ENCODE results near the gene KLHL4.
A peak's percentile ranks its signal among the peaks of the same experiment; 100 is the strongest.

Gene KLHL4

GRCh38 chrX:87572901-87573300, 55.3 kb downstream of the KLHL4 start:
- H2BK120ac ChIP-seq (ENCODE audit: low read depth, low read length): no peak overlapping the region
- H3K4ac ChIP-seq (ENCODE audit: low read depth in 1 of 2, low read length in 2 of 2): no peak overlapping the region
- no peak overlapping the region for H3K18ac ChIP-seq (ENCODE audit: low read depth in 1 of 2, low read length in 2 of 2)
- H2AFZ ChIP-seq (ENCODE audit: low read depth, low read length): no peak overlapping the region
- H2BK15ac ChIP-seq (ENCODE audit: low read depth, poor library complexity, severe bottlenecking): no peak overlapping the region
- H3K27ac ChIP-seq (ENCODE audit: low read length, poor library complexity, severe bottlenecking): no peak overlapping the region
- H3K14ac ChIP-seq (ENCODE audit: low read length in 2 of 2): no peak overlapping the region
- H3K4me2 ChIP-seq (ENCODE audit: low read length, poor library complexity, severe bottlenecking): no peak overlapping the region
- H2BK12ac ChIP-seq (ENCODE audit: low read length in 2 of 2): no peak overlapping the region
- H3K79me1 ChIP-seq (replicated peaks; ENCODE audit: low read length, poor library complexity, severe bottlenecking): no peaks in the 10 kb centered on the region
- no peak overlapping the region for H2AK5ac ChIP-seq (ENCODE audit: low read length, severe bottlenecking)
- H3K23ac ChIP-seq (ENCODE audit: low read length in 2 of 2): no peak overlapping the region
- no peaks in the 10 kb centered on the region for H3K27me3 ChIP-seq (ENCODE audit: control insufficient read depth in 1 of 2, insufficient read depth in 1 of 2, low read length in 2 of 2)
- no peak overlapping the region for H2BK5ac ChIP-seq (ENCODE audit: low read depth, low read length, poor library complexity, severe bottlenecking)
- DNase-seq: peak; percentile 4
- no peaks in the 10 kb centered on the region for H3K9me3 ChIP-seq (ENCODE audit: control insufficient read depth, low read length)
- H3K9ac ChIP-seq (ENCODE audit: low read length): no peak overlapping the region
- no peak overlapping the region for H4K8ac ChIP-seq (ENCODE audit: low read length)
- no peak overlapping the region for H4K91ac ChIP-seq (ENCODE audit: low read length)
- no peak overlapping the region for H3K4me3 ChIP-seq (ENCODE audit: insufficient read depth in 1 of 2, low read depth in 1 of 2, low read length in 2 of 2)
- no peaks in the 10 kb centered on the region for H3K4me1 ChIP-seq (ENCODE audit: control insufficient read depth, insufficient read depth, low read depth, low read length)
- WGBS: 67% methylated on average over 2 of the region's 3 CpGs
- H3K36me3 ChIP-seq (ENCODE audit: control insufficient read depth in 1 of 2, insufficient read depth in 2 of 2, low read depth in 1 of 2, low read length in 2 of 2): no peaks in the 10 kb centered on the region

- Histone ChIP-seq H3K23ac (ENCODE audit: low read length in 2 of 2) (no peak overlapping the region), H3K27me3 (ENCODE audit: control insufficient read depth in 1 of 2, insufficient read depth in 1 of 2, low read length in 2 of 2) (no peaks in the 10 kb centered on the region), H3K4me2 (ENCODE audit: low read length, poor library complexity, severe bottlenecking) (no peak overlapping the region), H3K4me3 (ENCODE audit: insufficient read depth in 1 of 2, low read depth in 1 of 2, low read length in 2 of 2) (no peak overlapping the region), H3K4me1 (ENCODE audit: control insufficient read depth, insufficient read depth, low read depth, low read length) (no peaks in the 10 kb centered on the region), H2BK5ac (ENCODE audit: low read depth, low read length, poor library complexity, severe bottlenecking) (no peak overlapping the region), H2BK12ac (ENCODE audit: low read length in 2 of 2) (no peak overlapping the region), H2AK5ac (ENCODE audit: low read length, severe bottlenecking) (no peak overlapping the region), H2BK120ac (ENCODE audit: low read depth, low read length) (no peak overlapping the region), H3K27ac (ENCODE audit: low read length, poor library complexity, severe bottlenecking) (no peak overlapping the region), H3K36me3 (ENCODE audit: control insufficient read depth in 1 of 2, insufficient read depth in 2 of 2, low read depth in 1 of 2, low read length in 2 of 2) (peaks cover 0 to 3% of the 10 kb centered on the region in 2 experiments), H3K4ac (ENCODE audit: low read depth in 1 of 2, low read length in 2 of 2) (no peak overlapping the region), H3K14ac (ENCODE audit: low read length in 2 of 2) (no peak overlapping the region), H4K91ac (ENCODE audit: low read length) (no peak overlapping the region), H2BK15ac (ENCODE audit: low read depth, poor library complexity, severe bottlenecking) (no peak overlapping the region), H4K8ac (ENCODE audit: low read length) (no peak overlapping the region), H3K18ac (ENCODE audit: low read depth in 1 of 2, low read length in 2 of 2) (no peak overlapping the region), H3K9ac (ENCODE audit: low read length) (no peak overlapping the region), H2AFZ (ENCODE audit: low read depth, low read length) (no peak overlapping the region), H3K9me3 (ENCODE audit: control insufficient read depth, low read length) (no peaks in the 10 kb centered on the region), H3K79me1 (replicated peaks; ENCODE audit: low read length, poor library complexity, severe bottlenecking) (peaks cover 12% of the 10 kb centered on the region)
- peak; percentile 7 for DNase-seq
- no CpG with 5 or more reads among the region's 1 CpG for WGBS
Observed at GRCh38 chrX:87578978-87579377, 61.4 kb downstream of the KLHL4 start.

- Histone ChIP-seq H2AK5ac (ENCODE audit: low read length, severe bottlenecking) (no peak overlapping the region), H3K18ac (ENCODE audit: low read depth in 1 of 2, low read length in 2 of 2) (no peak overlapping the region), H2BK12ac (ENCODE audit: low read length in 2 of 2) (no peak overlapping the region), H2BK15ac (ENCODE audit: low read depth, poor library complexity, severe bottlenecking) (no peak overlapping the region), H3K9me3 (ENCODE audit: control insufficient read depth, low read length) (no peaks in the 10 kb centered on the region), H2BK120ac (ENCODE audit: low read depth, low read length) (no peak overlapping the region), H3K36me3 (ENCODE audit: control insufficient read depth in 1 of 2, insufficient read depth in 2 of 2, low read depth in 1 of 2, low read length in 2 of 2) (peaks cover 0 to 3% of the 10 kb centered on the region in 2 experiments), H4K8ac (ENCODE audit: low read length) (no peak overlapping the region), H3K4me3 (ENCODE audit: insufficient read depth in 1 of 2, low read depth in 1 of 2, low read length in 2 of 2) (no peak overlapping the region), H3K27me3 (ENCODE audit: control insufficient read depth in 1 of 2, insufficient read depth in 1 of 2, low read length in 2 of 2) (no peaks in the 10 kb centered on the region), H3K9ac (ENCODE audit: low read length) (no peak overlapping the region), H3K23ac (ENCODE audit: low read length in 2 of 2) (no peak overlapping the region), H2AFZ (ENCODE audit: low read depth, low read length) (no peak overlapping the region), H3K4ac (ENCODE audit: low read depth in 1 of 2, low read length in 2 of 2) (no peak overlapping the region), H4K91ac (ENCODE audit: low read length) (no peak overlapping the region), H3K79me1 (replicated peaks; ENCODE audit: low read length, poor library complexity, severe bottlenecking) (peaks cover 12% of the 10 kb centered on the region), H3K14ac (ENCODE audit: low read length in 2 of 2) (no peak overlapping the region), H3K4me1 (ENCODE audit: control insufficient read depth, insufficient read depth, low read depth, low read length) (no peaks in the 10 kb centered on the region), H3K27ac (ENCODE audit: low read length, poor library complexity, severe bottlenecking) (no peak overlapping the region), H3K4me2 (ENCODE audit: low read length, poor library complexity, severe bottlenecking) (no peak overlapping the region), H2BK5ac (ENCODE audit: low read depth, low read length, poor library complexity, severe bottlenecking) (no peak overlapping the region)
- no peak for DNase-seq
- WGBS: 100% methylated on average over 2 of the region's 2 CpGs
Observed at GRCh38 chrX:87580862-87581261, 63.3 kb downstream of the KLHL4 start.

- Histone ChIP-seq H3K4ac (ENCODE audit: low read depth in 1 of 2, low read length in 2 of 2) (no peak overlapping the region), H3K36me3 (ENCODE audit: control insufficient read depth in 1 of 2, insufficient read depth in 2 of 2, low read depth in 1 of 2, low read length in 2 of 2) (peaks cover 0 to 3% of the 10 kb centered on the region in 2 experiments), H4K8ac (ENCODE audit: low read length) (no peak overlapping the region), H2BK12ac (ENCODE audit: low read length in 2 of 2) (no peak overlapping the region), H3K18ac (ENCODE audit: low read depth in 1 of 2, low read length in 2 of 2) (no peak overlapping the region), H4K91ac (ENCODE audit: low read length) (no peak overlapping the region), H3K23ac (ENCODE audit: low read length in 2 of 2) (no peak overlapping the region), H3K4me1 (ENCODE audit: control insufficient read depth, insufficient read depth, low read depth, low read length) (no peaks in the 10 kb centered on the region), H3K4me2 (ENCODE audit: low read length, poor library complexity, severe bottlenecking) (no peak overlapping the region), H2AFZ (ENCODE audit: low read depth, low read length) (no peak overlapping the region), H2BK15ac (ENCODE audit: low read depth, poor library complexity, severe bottlenecking) (no peak overlapping the region), H3K14ac (ENCODE audit: low read length in 2 of 2) (no peak overlapping the region), H3K4me3 (ENCODE audit: insufficient read depth in 1 of 2, low read depth in 1 of 2, low read length in 2 of 2) (no peak overlapping the region), H3K9ac (ENCODE audit: low read length) (no peak overlapping the region), H2AK5ac (ENCODE audit: low read length, severe bottlenecking) (no peak overlapping the region), H3K27me3 (ENCODE audit: control insufficient read depth in 1 of 2, insufficient read depth in 1 of 2, low read length in 2 of 2) (no peaks in the 10 kb centered on the region), H2BK120ac (ENCODE audit: low read depth, low read length) (no peak overlapping the region), H3K79me1 (replicated peaks; ENCODE audit: low read length, poor library complexity, severe bottlenecking) (peaks cover 12% of the 10 kb centered on the region), H3K9me3 (ENCODE audit: control insufficient read depth, low read length) (no peaks in the 10 kb centered on the region), H2BK5ac (ENCODE audit: low read depth, low read length, poor library complexity, severe bottlenecking) (no peak overlapping the region), H3K27ac (ENCODE audit: low read length, poor library complexity, severe bottlenecking) (no peak overlapping the region)
- WGBS: 94% methylated on average over 5 of the region's 6 CpGs
- no peak for DNase-seq
Observed at GRCh38 chrX:87582453-87582852, 64.9 kb downstream of the KLHL4 start.
